C4-2B (cell line): ENCODE measurements around the gene SLN.

Source experiments
- H3K27ac ChIP-seq: fragments of 450-650 bp; 2 replicates; pipeline ENCODE4 v1.5.1; 2017
- ZFX ChIP-seq: fragments of 450-650 bp; IDR thresholded peaks from 2 replicates; pipeline ENCODE4 v1.6.1; 2017
- TF ChIP-seq, protein P1 (sequence below): fragments of 450-650 bp; conservative IDR thresholded peaks from 2 replicates; pipeline ENCODE4 v1.5.1; 2017; ENCODE audit warnings: mild to moderate bottlenecking

SLN gene

DNA sequence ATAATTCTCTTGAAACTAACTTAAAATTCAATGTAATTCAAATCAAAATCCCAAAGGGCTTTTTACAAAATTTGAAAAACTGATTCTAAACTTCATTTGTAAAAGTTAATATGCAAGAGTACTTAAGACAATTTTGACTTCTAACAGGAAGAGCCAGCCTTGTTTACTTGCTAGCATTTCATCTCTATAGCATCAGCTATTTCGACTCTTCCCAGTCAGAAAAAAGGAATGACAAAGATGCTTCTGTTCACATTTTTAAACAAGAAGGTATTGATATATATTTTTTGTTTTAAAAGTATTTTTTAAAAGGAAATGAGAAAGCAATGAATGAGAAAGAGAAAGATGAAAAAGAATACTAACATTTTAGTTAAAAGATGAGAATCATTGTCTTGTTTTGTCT, 16.4 kb downstream of the SLN start:
- H3K27ac ChIP-seq, result no peak overlapping the region

GRCh38 chr11:107691000-107691750, 20.7 kb downstream of the SLN start:
- TF ChIP-seq, protein P1, sequence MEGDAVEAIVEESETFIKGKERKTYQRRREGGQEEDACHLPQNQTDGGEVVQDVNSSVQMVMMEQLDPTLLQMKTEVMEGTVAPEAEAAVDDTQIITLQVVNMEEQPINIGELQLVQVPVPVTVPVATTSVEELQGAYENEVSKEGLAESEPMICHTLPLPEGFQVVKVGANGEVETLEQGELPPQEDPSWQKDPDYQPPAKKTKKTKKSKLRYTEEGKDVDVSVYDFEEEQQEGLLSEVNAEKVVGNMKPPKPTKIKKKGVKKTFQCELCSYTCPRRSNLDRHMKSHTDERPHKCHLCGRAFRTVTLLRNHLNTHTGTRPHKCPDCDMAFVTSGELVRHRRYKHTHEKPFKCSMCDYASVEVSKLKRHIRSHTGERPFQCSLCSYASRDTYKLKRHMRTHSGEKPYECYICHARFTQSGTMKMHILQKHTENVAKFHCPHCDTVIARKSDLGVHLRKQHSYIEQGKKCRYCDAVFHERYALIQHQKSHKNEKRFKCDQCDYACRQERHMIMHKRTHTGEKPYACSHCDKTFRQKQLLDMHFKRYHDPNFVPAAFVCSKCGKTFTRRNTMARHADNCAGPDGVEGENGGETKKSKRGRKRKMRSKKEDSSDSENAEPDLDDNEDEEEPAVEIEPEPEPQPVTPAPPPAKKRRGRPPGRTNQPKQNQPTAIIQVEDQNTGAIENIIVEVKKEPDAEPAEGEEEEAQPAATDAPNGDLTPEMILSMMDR, result no peak
- TF ChIP-seq ZFX, result no peak
- H3K27ac ChIP-seq, result no peak overlapping the region

More for the DNA sequence above, 16.4 kb downstream of the SLN start:
- TF ChIP-seq, protein P1, result no peak
- no peak for TF ChIP-seq ZFX

DNA sequence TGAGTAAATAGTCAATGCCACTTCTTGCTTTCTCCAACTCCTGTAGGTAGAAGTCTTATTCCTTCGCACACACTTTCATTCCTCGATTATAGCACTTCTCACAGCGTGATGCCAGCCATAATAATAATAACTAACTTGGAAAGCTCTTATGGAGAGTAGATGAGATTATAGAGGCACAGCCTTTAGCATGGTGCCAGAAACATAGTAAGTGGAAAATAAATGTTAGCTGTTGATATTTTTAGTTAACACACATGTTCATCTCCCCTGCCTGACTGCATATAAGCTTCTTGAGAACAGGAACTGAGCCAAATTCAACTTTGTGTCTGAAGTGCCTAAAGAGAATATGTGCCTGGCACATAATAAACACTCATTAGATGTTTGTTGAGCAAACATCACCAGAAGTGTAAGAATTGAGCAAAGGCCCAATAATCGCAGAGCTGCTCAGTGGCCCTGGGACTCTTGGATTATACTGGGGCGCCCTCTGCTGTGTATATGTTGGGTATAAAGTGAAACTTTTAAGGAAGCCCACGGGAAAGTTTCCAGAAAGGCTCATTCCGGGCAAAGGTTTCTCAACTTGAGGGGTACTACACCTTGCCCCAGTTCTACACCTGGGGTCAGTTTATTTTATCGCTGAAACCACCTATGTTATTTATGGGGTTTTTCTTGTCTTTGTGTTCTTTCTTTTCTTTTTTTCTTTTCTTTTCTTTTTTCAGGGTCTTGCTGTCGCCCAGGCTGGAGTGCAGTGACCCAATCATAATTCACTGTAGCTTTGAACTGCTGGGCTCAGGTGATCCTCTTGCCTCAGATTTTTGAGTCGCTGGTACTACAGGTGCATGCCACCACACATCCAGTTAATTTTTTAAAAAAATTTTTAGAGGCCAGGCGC, 22.3 kb downstream of the SLN start:
- TF ChIP-seq ZFX, result no peak
- TF ChIP-seq, protein P1, result peak; percentile 89
- H3K27ac ChIP-seq, result no peak overlapping the region

DNA sequence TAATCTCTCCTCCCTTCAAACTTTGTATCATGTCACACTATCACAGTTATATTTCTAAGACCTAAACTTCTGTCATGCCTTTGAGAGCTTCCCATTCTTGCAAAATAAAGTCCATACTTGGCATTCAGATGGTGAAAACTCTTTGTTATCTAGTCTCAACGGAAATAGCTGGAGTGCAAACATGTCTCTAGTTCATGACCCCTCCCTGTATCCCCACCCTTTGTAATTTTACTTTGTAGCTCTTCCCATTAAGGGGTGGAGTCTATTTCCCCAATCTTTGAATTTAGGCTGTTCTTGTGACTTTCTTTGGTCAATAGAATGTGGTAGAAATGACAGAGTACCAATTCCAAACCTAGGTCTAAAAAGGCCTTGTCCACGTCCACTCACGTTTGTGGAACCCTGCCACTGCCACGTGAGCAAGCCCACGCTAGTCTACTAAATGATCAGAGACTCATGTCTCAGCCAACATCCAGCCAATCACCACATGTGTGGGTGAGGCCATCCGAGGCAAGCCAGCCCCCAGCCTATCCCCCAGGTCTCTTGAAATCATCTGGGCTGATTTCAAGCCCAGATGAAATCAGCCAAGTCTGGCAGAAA, 23.4 kb downstream of the SLN start:
- TF ChIP-seq, protein P1, result no peak
- H3K27ac ChIP-seq, result no peak overlapping the region

DNA sequence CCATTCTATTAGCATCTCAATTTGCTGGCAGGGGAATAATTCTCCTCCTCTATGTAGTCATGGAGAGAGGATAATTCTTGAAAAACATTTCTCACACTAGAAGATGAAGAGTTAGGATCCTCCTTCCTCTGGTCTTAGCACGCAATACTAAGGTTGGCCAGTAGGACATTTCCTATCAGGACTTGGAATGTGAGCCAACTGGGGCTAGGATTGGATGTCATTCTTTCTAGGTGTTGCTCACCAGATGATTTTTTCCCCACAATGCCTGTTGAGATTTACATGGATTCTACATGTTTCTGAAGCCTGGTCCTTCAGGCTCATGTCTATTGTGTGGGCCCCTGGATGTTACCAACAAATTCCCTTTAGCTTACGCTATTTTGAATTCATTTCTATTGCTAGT, 28.0 kb downstream of the SLN start:
- TF ChIP-seq, protein P1, result peak; percentile 56
- TF ChIP-seq ZFX, result no peak
- no peak overlapping the region for H3K27ac ChIP-seq

DNA sequence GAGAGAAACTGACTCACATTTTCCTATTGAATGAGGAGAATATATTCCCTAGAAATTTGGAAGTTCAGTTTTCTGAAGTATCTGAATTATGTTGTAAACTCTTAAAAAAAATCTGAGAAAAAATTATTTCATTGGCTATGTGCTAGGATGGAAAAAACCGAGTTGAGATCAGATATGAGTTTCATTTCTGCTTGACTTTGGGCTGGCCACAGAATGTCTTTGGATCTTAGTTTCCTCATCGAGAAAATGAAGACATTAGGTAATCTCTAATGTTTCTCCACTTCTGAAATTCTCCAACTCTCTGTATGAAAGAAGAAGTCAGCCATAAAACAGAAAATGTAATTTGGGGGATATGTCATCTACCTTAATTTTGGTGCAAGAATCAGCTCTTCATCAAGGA, 28.8 kb downstream of the SLN start:
- TF ChIP-seq ZFX, result no peak
- TF ChIP-seq, protein P1, result no peak
- H3K27ac ChIP-seq, result no peak overlapping the region

DNA sequence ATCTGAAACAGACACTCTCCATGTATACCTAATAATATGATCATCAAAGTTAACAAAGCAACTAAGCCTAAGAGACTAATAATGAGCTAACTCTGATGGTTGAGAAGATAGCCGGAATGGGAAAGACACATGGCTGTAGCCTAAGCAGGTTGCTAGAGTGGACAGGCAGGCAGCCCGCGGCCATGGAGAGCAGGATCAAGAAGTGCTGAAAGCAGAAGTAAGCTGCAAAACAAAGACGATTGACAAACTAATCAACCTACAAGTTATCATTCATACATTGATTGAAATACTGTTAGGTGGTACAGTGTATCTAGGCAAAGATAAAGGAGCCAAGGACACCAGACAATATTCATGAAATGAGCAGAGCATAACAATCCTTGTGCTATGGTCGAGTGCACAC, 29.3 kb downstream of the SLN start:
- TF ChIP-seq ZFX, result no peak
- TF ChIP-seq, protein P1, result no peak

More for the DNA sequence above, 29.3 kb downstream of the SLN start:
- no peak overlapping the region for H3K27ac ChIP-seq
